Stimulated activated naive CD8-positive, alpha-beta T cell treated with anti-CD3 and anti-CD28 coated beads, Interleukin-15, amount 100 ng/mL, for 72 hours (primary cell): Measurements from ENCODE around the gene SLC24A5.

ENCODE experiments used
- ATAC-seq: fragments of 150-1000 bp; cut with Tn5 transposase; 2 replicates; pipeline ENCODE4 v1.10.0; 2021; ENCODE audit warnings: mild to moderate bottlenecking, moderate library complexity
- DNase-seq, 2 donors: peaks; one replicate each; pipeline ENCODE4 v3.0.0; 2021 to 2022
- H3K27ac Mint-ChIP-seq, 2 donors: one replicate each; pipeline ENCODE4 v1.8.0; 2022; ENCODE audit warnings: mild to moderate bottlenecking in 2 of 2, mixed read lengths in 2 of 2, moderate library complexity in 2 of 2
- H3K27me3 Mint-ChIP-seq: one replicate; pipeline ENCODE4 v1.8.0; 2022; ENCODE audit warnings: mixed read lengths
- H3K4me1 Mint-ChIP-seq: one replicate; pipeline ENCODE4 v1.8.0; 2022; ENCODE audit warnings: mild to moderate bottlenecking, mixed read lengths
- H3K4me3 Mint-ChIP-seq, 2 donors: one replicate each; pipeline ENCODE4 v1.8.0; 2022; ENCODE audit warnings: mild to moderate bottlenecking in 2 of 2, mixed read lengths in 2 of 2, moderate library complexity in 1 of 2
- H3K9me3 Mint-ChIP-seq, 2 donors: one replicate each; pipeline ENCODE4 v1.8.0; 2022; ENCODE audit warnings: mixed read lengths in 2 of 2

Gene SLC24A5

DNA sequence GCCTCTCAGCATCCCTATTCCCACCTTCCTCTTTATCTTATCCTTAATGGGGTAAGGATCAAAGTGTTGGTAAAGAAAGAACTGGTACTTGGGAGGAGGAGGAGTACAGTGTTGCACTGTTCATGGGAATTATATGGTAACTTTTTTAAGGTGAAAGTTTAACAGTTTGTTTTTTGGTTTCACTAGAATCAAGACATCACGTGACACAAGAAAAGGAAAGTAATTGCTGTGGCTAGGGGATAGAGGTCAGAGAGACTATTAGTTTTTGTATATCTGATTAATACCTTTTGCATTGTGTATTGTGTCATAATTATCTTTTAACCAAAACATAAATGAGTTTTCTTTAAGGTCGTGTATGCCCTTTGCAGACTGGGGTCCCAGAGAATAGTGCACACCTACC lies 23.5 kb upstream of the SLC24A5 start:
- ATAC-seq (no peak), DNase-seq (no peak)
- Mint-ChIP-seq H3K27me3 (peaks cover 34% of the 10 kb centered on the region), H3K27ac (no peak overlapping the region), H3K4me3 (no peak overlapping the region), H3K4me1 (no peaks in the 10 kb centered on the region), H3K9me3 (peaks cover 0 to 11% of the 10 kb centered on the region in 2 donors)

DNA sequence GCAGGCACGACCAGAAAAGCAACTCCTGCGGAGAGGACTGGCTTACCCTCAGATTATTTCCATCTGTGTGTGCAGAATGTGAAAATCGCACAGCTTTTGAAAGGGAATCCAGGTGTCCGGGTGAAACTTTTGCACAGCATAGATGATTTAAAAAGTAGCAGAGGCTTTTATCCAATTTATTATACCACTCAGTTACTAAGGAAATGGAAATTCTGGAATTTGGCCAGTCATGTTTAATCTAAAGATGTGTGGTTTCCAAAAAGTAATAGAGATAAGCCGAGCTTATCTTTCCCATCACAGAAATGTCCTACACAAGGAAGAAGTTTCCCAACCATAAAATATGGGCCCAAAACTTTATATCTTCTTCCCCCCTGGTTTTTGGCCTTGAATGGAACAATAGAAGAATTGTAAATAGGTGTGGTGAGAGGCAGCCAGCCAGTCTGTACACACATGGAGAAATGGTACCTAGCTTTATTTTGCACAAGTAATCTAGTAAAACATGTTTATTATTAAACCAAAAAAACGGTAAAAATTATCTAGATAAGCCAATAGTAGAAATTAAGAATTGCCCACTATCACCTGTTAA lies 19.3 kb upstream of the SLC24A5 start:
- H3K4me3 Mint-ChIP-seq: no peak overlapping the region
- ATAC-seq (no peak), DNase-seq (no peak)
- H3K27me3 Mint-ChIP-seq: peaks cover 49% of the 10 kb centered on the region
- no peaks in the 10 kb centered on the region for H3K9me3 Mint-ChIP-seq
- no peak overlapping the region for H3K27ac Mint-ChIP-seq
- no peaks in the 10 kb centered on the region for H3K4me1 Mint-ChIP-seq

- Mint-ChIP-seq H3K27me3 (peaks cover 52% of the 10 kb centered on the region), H3K4me1 (no peaks in the 10 kb centered on the region), H3K27ac (no peak overlapping the region), H3K4me3 (no peak overlapping the region), H3K9me3 (no peaks in the 10 kb centered on the region)
- ATAC-seq: no peak
- no peak for DNase-seq
These were observed 18.6 kb upstream of the SLC24A5 start for GRCh38 chr15:48102167-48102566.

GRCh38 chr15:48103647-48104046 lies 17.1 kb upstream of the SLC24A5 start:
- no peaks in the 10 kb centered on the region for H3K4me1 Mint-ChIP-seq
- H3K27me3 Mint-ChIP-seq: peaks cover 59% of the 10 kb centered on the region
- no peaks in the 10 kb centered on the region for H3K9me3 Mint-ChIP-seq
- DNase-seq: no peak
- ATAC-seq: no peak
- no peak overlapping the region for H3K4me3 Mint-ChIP-seq
- no peak overlapping the region for H3K27ac Mint-ChIP-seq

DNA sequence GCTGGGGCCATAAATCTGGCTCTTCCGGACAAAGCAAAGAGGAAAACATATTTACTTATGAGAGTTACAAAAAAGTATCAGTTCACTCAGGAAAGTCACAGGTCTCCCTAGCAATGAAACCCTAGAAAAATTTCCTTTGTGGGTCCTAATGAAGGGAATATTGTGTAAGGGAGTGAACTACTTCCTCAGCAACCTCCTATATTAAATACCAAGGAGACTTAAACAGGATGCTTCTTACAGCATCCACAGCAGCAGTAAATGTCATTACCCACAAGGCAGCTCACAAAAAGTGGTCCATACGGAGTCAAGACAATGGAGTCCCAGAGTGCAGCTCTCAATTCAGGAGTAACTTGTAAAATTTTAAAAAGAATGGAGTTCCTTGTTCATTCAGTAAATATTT lies 14.9 kb upstream of the SLC24A5 start:
- ATAC-seq (no peak), DNase-seq (no peak)
- H3K27me3 Mint-ChIP-seq: peaks cover 50% of the 10 kb centered on the region
- H3K4me3 Mint-ChIP-seq: no peak overlapping the region
- no peaks in the 10 kb centered on the region for H3K4me1 Mint-ChIP-seq
- H3K9me3 Mint-ChIP-seq: no peaks in the 10 kb centered on the region
- H3K27ac Mint-ChIP-seq: no peak overlapping the region

DNA sequence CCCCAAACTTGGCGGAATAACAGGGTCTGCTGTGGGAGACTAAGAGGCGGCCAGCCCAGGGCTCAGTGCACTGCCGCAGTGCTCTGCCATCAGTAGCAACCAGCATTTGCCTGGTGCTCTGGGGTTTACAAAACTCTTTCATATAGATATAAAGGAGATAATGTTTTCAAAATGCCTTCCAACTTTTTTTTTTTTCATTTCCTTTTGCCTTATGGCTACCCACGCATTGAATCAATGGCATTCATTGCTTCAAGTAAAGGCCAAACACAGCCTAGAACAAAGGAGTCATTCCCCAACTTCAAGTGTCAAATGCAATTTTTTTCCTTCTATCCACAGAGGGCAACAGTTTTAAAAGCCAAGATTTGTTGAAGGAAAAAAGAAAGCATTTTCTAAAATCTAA lies 11.6 kb upstream of the SLC24A5 start:
- no peaks in the 10 kb centered on the region for H3K9me3 Mint-ChIP-seq
- no peaks in the 10 kb centered on the region for H3K4me1 Mint-ChIP-seq
- ATAC-seq: no peak
- H3K4me3 Mint-ChIP-seq: no peak overlapping the region
- peaks cover 39% of the 10 kb centered on the region for H3K27me3 Mint-ChIP-seq
- no peak overlapping the region for H3K27ac Mint-ChIP-seq
- DNase-seq: no peak

DNA sequence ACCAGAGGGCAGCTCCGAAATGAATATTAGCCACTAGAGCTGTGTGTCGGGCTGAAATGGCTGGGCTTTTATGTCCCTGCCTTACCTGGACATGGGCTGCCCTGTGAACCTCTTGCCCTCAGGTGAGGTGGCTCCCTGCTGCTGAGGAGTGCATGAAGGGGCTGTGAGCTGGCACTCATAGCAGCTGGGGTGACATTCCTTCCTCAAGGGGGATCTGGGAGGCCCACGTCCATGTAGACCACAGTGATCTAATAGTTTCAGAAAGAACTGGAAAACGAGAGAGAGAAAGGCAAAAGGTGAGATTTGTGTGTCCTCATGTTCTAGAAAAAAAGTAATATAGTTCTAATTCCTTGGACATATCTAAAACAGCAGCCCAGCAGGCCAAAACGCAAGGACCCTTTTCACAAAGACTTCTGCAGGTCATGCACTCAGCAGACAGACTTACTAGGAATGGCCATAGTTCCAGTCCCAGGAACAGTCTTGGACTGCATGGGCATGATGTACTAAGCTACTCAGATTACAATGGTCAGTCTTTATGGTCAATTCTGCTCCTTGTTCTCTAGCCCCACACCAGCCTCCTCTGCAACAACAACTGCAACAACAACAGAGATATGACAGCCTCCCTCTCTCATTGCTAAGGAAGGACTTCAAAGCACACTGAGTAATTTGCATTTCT lies 10.8 kb upstream of the SLC24A5 start:
- Mint-ChIP-seq H3K4me1 (no peaks in the 10 kb centered on the region), H3K27ac (no peak overlapping the region), H3K27me3 (peaks cover 42% of the 10 kb centered on the region), H3K4me3 (no peak overlapping the region), H3K9me3 (no peaks in the 10 kb centered on the region)
- no peak for ATAC-seq
- no peak for DNase-seq

- Mint-ChIP-seq H3K27me3 (peaks cover 25% of the 10 kb centered on the region), H3K9me3 (no peaks in the 10 kb centered on the region), H3K4me1 (no peaks in the 10 kb centered on the region), H3K4me3 (no peak overlapping the region), H3K27ac (no peak overlapping the region)
- ATAC-seq (no peak), DNase-seq (no peak)
These were observed 8.5 kb upstream of the SLC24A5 start for GRCh38 chr15:48112242-48112641.

- H3K4me3 Mint-ChIP-seq: no peak overlapping the region
- no peaks in the 10 kb centered on the region for H3K4me1 Mint-ChIP-seq
- DNase-seq (no peak), ATAC-seq (no peak)
- no peaks in the 10 kb centered on the region for H3K9me3 Mint-ChIP-seq
- H3K27me3 Mint-ChIP-seq: peaks cover 6% of the 10 kb centered on the region
- H3K27ac Mint-ChIP-seq: no peak overlapping the region
These were observed 1.5 kb upstream of the SLC24A5 start for GRCh38 chr15:48119277-48119676.

GRCh38 chr15:48121849-48122248 lies 1.1 kb downstream of the SLC24A5 start:
- Mint-ChIP-seq H3K4me1 (no peaks in the 10 kb centered on the region), H3K27ac (no peak overlapping the region), H3K9me3 (no peaks in the 10 kb centered on the region), H3K4me3 (no peak overlapping the region), H3K27me3 (peaks cover 10% of the 10 kb centered on the region)
- no peak for ATAC-seq
- DNase-seq: no peak

DNA sequence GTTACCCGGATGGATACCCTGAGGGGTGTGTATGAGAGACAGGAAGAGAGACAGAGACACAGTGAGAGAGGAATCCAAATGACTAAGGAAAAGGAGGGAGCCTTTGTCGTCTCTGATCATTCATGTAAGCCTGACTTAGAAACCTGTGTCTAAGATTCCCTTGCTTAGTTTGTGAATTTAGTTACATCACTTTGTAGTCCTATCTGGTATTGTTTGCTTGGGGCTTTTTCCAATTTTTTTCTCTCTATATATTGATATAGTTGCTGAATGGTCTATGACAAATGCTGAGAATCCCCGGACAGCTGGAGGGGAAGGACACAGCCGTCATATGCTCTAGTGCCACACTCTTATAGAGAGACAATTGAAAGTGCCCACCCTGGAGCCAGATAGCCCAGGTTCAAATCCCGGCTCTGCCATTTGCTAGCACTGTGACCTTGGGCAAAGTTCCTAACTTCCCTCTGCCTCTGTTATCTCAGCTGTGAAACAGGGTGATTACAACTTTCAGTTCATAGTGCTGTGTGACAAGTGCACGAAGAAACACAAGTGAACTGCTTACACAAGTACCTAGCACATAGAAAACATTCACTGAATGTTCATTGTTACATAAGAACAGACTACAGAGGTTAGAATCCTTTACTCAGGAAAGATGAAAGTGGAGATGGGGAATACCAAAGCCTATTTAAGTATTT lies 6.0 kb downstream of the SLC24A5 start:
- peaks cover 10% of the 10 kb centered on the region for H3K27me3 Mint-ChIP-seq
- DNase-seq: no peak
- H3K9me3 Mint-ChIP-seq: no peaks in the 10 kb centered on the region
- no peak overlapping the region for H3K27ac Mint-ChIP-seq
- ATAC-seq: no peak
- no peaks in the 10 kb centered on the region for H3K4me1 Mint-ChIP-seq
- no peak overlapping the region for H3K4me3 Mint-ChIP-seq

- H3K27ac Mint-ChIP-seq: peak overlapping the region in 1 of 2 donors; percentile 35
- ATAC-seq (no peak), DNase-seq (no peak)
- no peaks in the 10 kb centered on the region for H3K4me1 Mint-ChIP-seq
- H3K27me3 Mint-ChIP-seq: peaks cover 4% of the 10 kb centered on the region
- H3K4me3 Mint-ChIP-seq: no peak overlapping the region
- no peaks in the 10 kb centered on the region for H3K9me3 Mint-ChIP-seq
These were observed 10.5 kb downstream of the SLC24A5 start for GRCh38 chr15:48131324-48131723.

DNA sequence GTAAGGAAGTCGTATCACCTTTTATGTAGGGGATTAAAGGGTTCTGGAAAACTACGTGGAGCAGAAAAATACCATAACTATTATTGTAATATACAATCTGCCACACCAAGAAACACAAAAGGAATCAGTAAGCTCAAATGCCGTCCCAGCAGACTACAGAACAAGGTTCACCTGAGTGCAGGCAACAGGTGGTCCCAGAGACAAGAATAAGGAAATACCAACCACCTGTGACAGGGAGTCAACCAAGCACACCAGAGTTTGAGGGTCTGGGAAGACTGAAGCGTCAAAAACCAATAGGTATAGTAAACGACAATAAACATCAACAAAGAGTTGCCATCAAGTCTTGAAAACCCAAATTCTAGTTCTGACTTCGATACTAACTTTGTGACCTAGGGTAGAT lies 12.1 kb downstream of the SLC24A5 start:
- H3K27ac Mint-ChIP-seq: no peak overlapping the region
- H3K9me3 Mint-ChIP-seq: no peaks in the 10 kb centered on the region
- H3K4me3 Mint-ChIP-seq: no peak overlapping the region
- no peaks in the 10 kb centered on the region for H3K27me3 Mint-ChIP-seq
- DNase-seq (no peak), ATAC-seq (no peak)
- no peaks in the 10 kb centered on the region for H3K4me1 Mint-ChIP-seq

- Mint-ChIP-seq H3K4me1 (no peaks in the 10 kb centered on the region), H3K9me3 (no peaks in the 10 kb centered on the region), H3K4me3 (no peak overlapping the region), H3K27me3 (no peaks in the 10 kb centered on the region), H3K27ac (no peak overlapping the region)
- ATAC-seq (no peak), DNase-seq (no peak)
These were observed 23.1 kb downstream of the SLC24A5 start for GRCh38 chr15:48143856-48144255.

GRCh38 chr15:48144889-48145288 lies 24.1 kb downstream of the SLC24A5 start:
- Mint-ChIP-seq H3K27me3 (no peaks in the 10 kb centered on the region), H3K27ac (no peak overlapping the region), H3K4me1 (no peaks in the 10 kb centered on the region), H3K4me3 (no peak overlapping the region), H3K9me3 (no peaks in the 10 kb centered on the region)
- ATAC-seq (no peak), DNase-seq (no peak)

- Mint-ChIP-seq H3K27me3 (no peaks in the 10 kb centered on the region), H3K4me3 (no peak overlapping the region), H3K27ac (no peak overlapping the region), H3K4me1 (no peaks in the 10 kb centered on the region), H3K9me3 (no peaks in the 10 kb centered on the region)
- DNase-seq (no peak), ATAC-seq (no peak)
These were observed 25.1 kb downstream of the SLC24A5 start for GRCh38 chr15:48145923-48146322.
